Measurements from ENCODE around the gene MYRIP.

DNA sequence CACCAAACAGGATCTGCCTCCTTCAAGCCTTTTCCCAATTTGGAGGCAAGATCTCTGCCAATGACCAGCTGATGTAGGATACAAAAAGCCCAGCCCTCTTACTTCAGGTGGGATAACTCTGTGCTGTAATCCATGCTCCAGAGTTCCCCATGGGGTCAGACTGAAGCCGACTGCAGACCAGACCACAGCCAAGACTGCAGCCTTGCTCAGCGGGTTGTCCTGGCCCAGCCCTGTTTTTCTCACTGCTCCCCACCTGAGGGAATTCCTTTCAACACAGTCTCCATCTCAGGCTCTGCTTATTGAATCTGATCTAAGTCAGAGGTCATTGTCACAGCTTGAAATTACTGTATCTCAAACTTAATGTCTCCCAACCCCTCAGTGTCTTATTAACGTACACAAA is 207.0 kb downstream of the MYRIP start:
- TF ChIP-seq, protein P1, sequence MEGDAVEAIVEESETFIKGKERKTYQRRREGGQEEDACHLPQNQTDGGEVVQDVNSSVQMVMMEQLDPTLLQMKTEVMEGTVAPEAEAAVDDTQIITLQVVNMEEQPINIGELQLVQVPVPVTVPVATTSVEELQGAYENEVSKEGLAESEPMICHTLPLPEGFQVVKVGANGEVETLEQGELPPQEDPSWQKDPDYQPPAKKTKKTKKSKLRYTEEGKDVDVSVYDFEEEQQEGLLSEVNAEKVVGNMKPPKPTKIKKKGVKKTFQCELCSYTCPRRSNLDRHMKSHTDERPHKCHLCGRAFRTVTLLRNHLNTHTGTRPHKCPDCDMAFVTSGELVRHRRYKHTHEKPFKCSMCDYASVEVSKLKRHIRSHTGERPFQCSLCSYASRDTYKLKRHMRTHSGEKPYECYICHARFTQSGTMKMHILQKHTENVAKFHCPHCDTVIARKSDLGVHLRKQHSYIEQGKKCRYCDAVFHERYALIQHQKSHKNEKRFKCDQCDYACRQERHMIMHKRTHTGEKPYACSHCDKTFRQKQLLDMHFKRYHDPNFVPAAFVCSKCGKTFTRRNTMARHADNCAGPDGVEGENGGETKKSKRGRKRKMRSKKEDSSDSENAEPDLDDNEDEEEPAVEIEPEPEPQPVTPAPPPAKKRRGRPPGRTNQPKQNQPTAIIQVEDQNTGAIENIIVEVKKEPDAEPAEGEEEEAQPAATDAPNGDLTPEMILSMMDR (IDR thresholded peaks at IDR 0.05; ENCODE audit: low read depth, low read length, poor library complexity, severe bottlenecking), result no peak
- TF ChIP-seq EZH2phosphoT487 (IDR thresholded peaks at IDR 0.05; ENCODE audit: borderline replicate concordance, low read length), result no peak

Data from DOHH2 (cell line).